ENCODE data around the gene PSMB11.

DNA sequence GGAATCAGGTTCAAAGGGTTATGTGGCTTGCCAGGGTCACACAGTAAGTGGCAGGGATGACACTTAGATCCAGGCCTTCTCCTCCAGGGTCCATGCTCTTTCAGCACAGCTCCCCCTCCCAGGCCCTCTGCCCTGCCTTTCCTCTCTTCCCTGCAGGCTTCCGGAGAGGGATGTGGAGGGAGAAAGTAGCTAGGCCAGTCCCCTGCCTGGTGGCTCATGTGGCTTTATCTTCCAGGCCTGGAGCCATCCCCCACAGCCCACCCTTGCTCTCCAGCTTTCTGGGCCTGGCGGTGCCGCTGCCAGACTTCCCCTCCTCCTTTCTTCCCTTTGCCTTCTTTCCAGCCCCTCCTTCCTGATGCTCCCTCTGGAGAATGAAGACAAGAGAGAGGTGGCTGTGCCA is 1.7 kb downstream of the PSMB11 start:
- TF ChIP-seq, protein P1, sequence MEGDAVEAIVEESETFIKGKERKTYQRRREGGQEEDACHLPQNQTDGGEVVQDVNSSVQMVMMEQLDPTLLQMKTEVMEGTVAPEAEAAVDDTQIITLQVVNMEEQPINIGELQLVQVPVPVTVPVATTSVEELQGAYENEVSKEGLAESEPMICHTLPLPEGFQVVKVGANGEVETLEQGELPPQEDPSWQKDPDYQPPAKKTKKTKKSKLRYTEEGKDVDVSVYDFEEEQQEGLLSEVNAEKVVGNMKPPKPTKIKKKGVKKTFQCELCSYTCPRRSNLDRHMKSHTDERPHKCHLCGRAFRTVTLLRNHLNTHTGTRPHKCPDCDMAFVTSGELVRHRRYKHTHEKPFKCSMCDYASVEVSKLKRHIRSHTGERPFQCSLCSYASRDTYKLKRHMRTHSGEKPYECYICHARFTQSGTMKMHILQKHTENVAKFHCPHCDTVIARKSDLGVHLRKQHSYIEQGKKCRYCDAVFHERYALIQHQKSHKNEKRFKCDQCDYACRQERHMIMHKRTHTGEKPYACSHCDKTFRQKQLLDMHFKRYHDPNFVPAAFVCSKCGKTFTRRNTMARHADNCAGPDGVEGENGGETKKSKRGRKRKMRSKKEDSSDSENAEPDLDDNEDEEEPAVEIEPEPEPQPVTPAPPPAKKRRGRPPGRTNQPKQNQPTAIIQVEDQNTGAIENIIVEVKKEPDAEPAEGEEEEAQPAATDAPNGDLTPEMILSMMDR (conservative IDR thresholded peaks at IDR 0.05) = no peak
- TF ChIP-seq EZH2 (IDR thresholded peaks at IDR 0.05; ENCODE audit: low read depth) = no peak
